ENCODE data around the gene DBH. TPM values are rescaled to one million over a fixed set of nuclear protein-coding genes. Genes with fewer than 3 reads are reported as not detected.

Gene DBH
- total and polyA plus RNA-seq, 2 of the 13 experiments (the other 11 are each of a cell fraction or from before 2014, with no cell fraction given), result not detected

GRCh38 chr9:133594310-133594709 is 41.9 kb upstream of the DBH start:
- no peak overlapping the region for H2AFZ ChIP-seq (ENCODE audit: low read length)
- no peaks in the 10 kb centered on the region for H3K79me2 ChIP-seq (ENCODE audit: insufficient read depth, low read length)
- intact Hi-C loops (cut with micrococcal nuclease; ENCODE audit: unreplicated experiment) (no loop called here), in situ Hi-C loops (cut with HindIII; ENCODE audit: extremely low pct_ligation_motif_present, low pct_unique_long_range_greater_than_20kb) (no loop called here)
- DNase-seq (ENCODE audit: low spot score) (no peak), ATAC-seq (no peak), FAIRE-seq (no peak)
- H3K27me3 ChIP-seq (ENCODE audit: control insufficient read depth in 1 of 2, insufficient read depth in 2 of 2, low read length in 2 of 2), result peaks cover 2 to 40% of the 10 kb centered on the region in 2 experiments; a peak in 4 of 5 replicates
- H3K4me2 ChIP-seq (ENCODE audit: low read depth, low read length), result no peak overlapping the region
- no peaks in the 10 kb centered on the region for H4K20me1 ChIP-seq (ENCODE audit: insufficient read depth, low read length)
- no peak overlapping the region for H3K9ac ChIP-seq (ENCODE audit: insufficient read depth, low read depth, low read length)
- no peak overlapping the region for H3K27ac ChIP-seq (ENCODE audit: extremely low read length, insufficient read depth, low read length)
- CTCF ChIA-PET (ENCODE audit: low intra/inter-chr PET ratio, low total read pairs), result no interaction called here
- H3K36me3 ChIP-seq (replicated peaks in 1 of 2; ENCODE audit: control insufficient read depth in 1 of 2, insufficient read depth in 2 of 2, low read length in 2 of 2), result no peaks in the 10 kb centered on the region
- 44% methylated on average over 2 of the region's 2 CpGs for WGBS (ENCODE audit: low lambda C conversion rate)
- POLR2A ChIA-PET, result no interaction called here
- BruUV-seq (replicated peaks), result no TSS peak
- peaks cover 21% of the 10 kb centered on the region for H3K9me3 ChIP-seq (ENCODE audit: low read length)
- no peak overlapping the region for H3K4me3 ChIP-seq (replicated peaks in 1 of 3; ENCODE audit: insufficient read depth in 1 of 3, low read depth in 2 of 3, low read length in 3 of 3)
- H3K4me1 ChIP-seq (ENCODE audit: insufficient read depth, low read length), result no peaks in the 10 kb centered on the region
- peak; percentile 98 for TF ChIP-seq ZNF329 (CRISPR knock-in tag; IDR thresholded peaks at IDR 0.05; ENCODE audit: low read depth)
- TF ChIP-seq SSRP1 (CRISPR knock-in tag; IDR thresholded peaks at IDR 0.05), result no peak

- POLR2A ChIA-PET, result no interaction called here
- intact Hi-C loops (cut with micrococcal nuclease; ENCODE audit: unreplicated experiment) (no loop called here), in situ Hi-C loops (cut with HindIII; ENCODE audit: extremely low pct_ligation_motif_present, low pct_unique_long_range_greater_than_20kb) (no loop called here)
- Histone ChIP-seq H3K79me2 (ENCODE audit: insufficient read depth, low read length) (no peaks in the 10 kb centered on the region), H3K27me3 (ENCODE audit: control insufficient read depth in 1 of 2, insufficient read depth in 2 of 2, low read length in 2 of 2) (peaks cover 2 to 32% of the 10 kb centered on the region in 2 experiments), H3K9ac (ENCODE audit: insufficient read depth, low read depth, low read length) (no peak overlapping the region), H3K4me3 (replicated peaks in 1 of 3; ENCODE audit: insufficient read depth in 1 of 3, low read depth in 2 of 3, low read length in 3 of 3) (no peak overlapping the region), H4K20me1 (ENCODE audit: insufficient read depth, low read length) (no peaks in the 10 kb centered on the region), H3K27ac (ENCODE audit: extremely low read length, insufficient read depth, low read length) (no peak overlapping the region), H3K4me2 (ENCODE audit: low read depth, low read length) (no peak overlapping the region), H2AFZ (ENCODE audit: low read length) (no peak overlapping the region), H3K4me1 (ENCODE audit: insufficient read depth, low read length) (no peaks in the 10 kb centered on the region), H3K9me3 (ENCODE audit: low read length) (peaks cover 21% of the 10 kb centered on the region), H3K36me3 (replicated peaks in 1 of 2; ENCODE audit: control insufficient read depth in 1 of 2, insufficient read depth in 2 of 2, low read length in 2 of 2) (no peaks in the 10 kb centered on the region)
- TF ChIP-seq, protein P1, sequence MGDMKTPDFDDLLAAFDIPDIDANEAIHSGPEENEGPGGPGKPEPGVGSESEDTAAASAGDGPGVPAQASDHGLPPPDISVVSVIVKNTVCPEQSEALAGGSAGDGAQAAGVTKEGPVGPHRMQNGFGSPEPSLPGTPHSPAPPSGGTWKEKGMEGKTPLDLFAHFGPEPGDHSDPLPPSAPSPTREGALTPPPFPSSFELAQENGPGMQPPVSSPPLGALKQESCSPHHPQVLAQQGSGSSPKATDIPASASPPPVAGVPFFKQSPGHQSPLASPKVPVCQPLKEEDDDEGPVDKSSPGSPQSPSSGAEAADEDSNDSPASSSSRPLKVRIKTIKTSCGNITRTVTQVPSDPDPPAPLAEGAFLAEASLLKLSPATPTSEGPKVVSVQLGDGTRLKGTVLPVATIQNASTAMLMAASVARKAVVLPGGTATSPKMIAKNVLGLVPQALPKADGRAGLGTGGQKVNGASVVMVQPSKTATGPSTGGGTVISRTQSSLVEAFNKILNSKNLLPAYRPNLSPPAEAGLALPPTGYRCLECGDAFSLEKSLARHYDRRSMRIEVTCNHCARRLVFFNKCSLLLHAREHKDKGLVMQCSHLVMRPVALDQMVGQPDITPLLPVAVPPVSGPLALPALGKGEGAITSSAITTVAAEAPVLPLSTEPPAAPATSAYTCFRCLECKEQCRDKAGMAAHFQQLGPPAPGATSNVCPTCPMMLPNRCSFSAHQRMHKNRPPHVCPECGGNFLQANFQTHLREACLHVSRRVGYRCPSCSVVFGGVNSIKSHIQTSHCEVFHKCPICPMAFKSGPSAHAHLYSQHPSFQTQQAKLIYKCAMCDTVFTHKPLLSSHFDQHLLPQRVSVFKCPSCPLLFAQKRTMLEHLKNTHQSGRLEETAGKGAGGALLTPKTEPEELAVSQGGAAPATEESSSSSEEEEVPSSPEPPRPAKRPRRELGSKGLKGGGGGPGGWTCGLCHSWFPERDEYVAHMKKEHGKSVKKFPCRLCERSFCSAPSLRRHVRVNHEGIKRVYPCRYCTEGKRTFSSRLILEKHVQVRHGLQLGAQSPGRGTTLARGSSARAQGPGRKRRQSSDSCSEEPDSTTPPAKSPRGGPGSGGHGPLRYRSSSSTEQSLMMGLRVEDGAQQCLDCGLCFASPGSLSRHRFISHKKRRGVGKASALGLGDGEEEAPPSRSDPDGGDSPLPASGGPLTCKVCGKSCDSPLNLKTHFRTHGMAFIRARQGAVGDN (CRISPR knock-in tag; IDR thresholded peaks at IDR 0.05), result no peak
- no TSS peak for BruUV-seq (replicated peaks)
- ATAC-seq (no peak), DNase-seq (ENCODE audit: low spot score) (no peak), FAIRE-seq (no peak)
- CTCF ChIA-PET (ENCODE audit: low intra/inter-chr PET ratio, low total read pairs), result no interaction called here
- WGBS (ENCODE audit: low lambda C conversion rate), result 36% methylated on average over 8 of the region's 8 CpGs
These were observed 40.3 kb upstream of the DBH start for GRCh38 chr9:133595910-133596309.

Data from HepG2 (cell line).